ENCODE results near the gene TRPM8. TPM values are rescaled to one million over a fixed set of nuclear protein-coding genes. Genes with fewer than 3 reads are reported as not detected.
"Not testable (repeated sequence)": the region's sequence is repeated elsewhere in the genome, so short reads cannot be mapped to it uniquely, and the experiment has no call there.

TRPM8 gene
- total and polyA plus RNA-seq, 4 donors = 0.03 to 0.14 TPM; not detected in 2

DNA sequence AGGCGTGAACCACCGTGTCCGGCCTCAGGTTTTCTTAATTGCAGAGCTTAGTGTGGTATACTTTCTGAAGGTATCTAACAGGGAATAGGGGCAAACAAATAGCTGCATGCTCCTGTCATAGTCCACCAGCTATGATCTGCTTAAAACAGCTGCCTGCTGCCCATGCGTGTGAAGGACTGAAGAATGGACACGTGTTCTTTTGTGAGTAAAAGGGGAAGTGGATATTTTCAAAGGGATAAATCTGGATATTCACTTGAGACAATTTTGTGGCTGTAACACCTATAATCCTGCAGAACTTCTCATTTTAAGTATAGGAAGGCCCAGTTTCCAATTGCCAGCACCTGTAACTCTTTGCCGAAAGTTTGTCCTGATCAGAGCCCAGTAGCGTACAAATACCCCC, 44.7 kb downstream of the TRPM8 start:
- no peaks in the 10 kb centered on the region for H3K36me3 ChIP-seq (ENCODE audit: control insufficient read depth in 4 of 4, insufficient read depth in 4 of 4, low read length in 4 of 4)
- H3K4me1 ChIP-seq (ENCODE audit: control insufficient read depth in 5 of 5, insufficient read depth in 5 of 5, low read length in 5 of 5) = no peaks in the 10 kb centered on the region
- no peak for DNase-seq
- no peak for ATAC-seq (ENCODE audit: insufficient read depth, low FRiP score)
- WGBS, 2 donors = 92 to 93% methylated on average over 7 of the region's 7 CpGs
- TF ChIP-seq, protein P1, sequence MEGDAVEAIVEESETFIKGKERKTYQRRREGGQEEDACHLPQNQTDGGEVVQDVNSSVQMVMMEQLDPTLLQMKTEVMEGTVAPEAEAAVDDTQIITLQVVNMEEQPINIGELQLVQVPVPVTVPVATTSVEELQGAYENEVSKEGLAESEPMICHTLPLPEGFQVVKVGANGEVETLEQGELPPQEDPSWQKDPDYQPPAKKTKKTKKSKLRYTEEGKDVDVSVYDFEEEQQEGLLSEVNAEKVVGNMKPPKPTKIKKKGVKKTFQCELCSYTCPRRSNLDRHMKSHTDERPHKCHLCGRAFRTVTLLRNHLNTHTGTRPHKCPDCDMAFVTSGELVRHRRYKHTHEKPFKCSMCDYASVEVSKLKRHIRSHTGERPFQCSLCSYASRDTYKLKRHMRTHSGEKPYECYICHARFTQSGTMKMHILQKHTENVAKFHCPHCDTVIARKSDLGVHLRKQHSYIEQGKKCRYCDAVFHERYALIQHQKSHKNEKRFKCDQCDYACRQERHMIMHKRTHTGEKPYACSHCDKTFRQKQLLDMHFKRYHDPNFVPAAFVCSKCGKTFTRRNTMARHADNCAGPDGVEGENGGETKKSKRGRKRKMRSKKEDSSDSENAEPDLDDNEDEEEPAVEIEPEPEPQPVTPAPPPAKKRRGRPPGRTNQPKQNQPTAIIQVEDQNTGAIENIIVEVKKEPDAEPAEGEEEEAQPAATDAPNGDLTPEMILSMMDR (IDR thresholded peaks at IDR 0.05; ENCODE audit: control extremely low read depth, extremely low read depth) = no peak
- no peaks in the 10 kb centered on the region for H3K27me3 ChIP-seq (ENCODE audit: control insufficient read depth in 3 of 3, insufficient read depth in 3 of 3, low read length in 2 of 3)
- H3K9me3 ChIP-seq (ENCODE audit: control insufficient read depth in 4 of 4, insufficient read depth in 3 of 4, low read length in 3 of 4) = no peaks in the 10 kb centered on the region
- no peak overlapping the region for H3K4me3 ChIP-seq
- no peak overlapping the region for H3K27ac ChIP-seq (ENCODE audit: low read depth in 1 of 2, low read length in 1 of 2)
- no peak overlapping the region for H3K9ac ChIP-seq (ENCODE audit: insufficient read depth in 1 of 2, low read length in 2 of 2)

DNA sequence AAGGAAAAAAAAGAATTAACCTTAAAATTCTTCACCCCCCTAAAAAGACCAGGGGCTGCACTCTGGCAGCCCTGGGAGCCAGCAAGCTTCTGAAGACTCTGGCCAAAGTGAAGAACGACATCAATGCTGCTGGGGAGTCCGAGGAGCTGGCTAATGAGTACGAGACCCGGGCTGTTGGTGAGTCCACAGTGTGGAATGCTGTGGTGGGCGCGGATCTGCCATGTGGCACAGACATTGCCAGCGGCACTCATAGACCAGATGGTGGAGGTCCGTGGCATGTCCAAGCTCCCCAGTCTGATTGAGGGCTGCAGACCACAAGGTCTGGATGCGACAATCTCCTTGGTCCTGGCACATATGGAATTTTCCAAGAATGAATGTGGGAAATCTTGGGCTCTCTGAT, 47.4 kb downstream of the TRPM8 start:
- H3K36me3 ChIP-seq (ENCODE audit: control insufficient read depth in 4 of 4, insufficient read depth in 4 of 4, low read length in 4 of 4) = no peaks in the 10 kb centered on the region
- H3K27ac ChIP-seq (ENCODE audit: low read depth in 1 of 2, low read length in 1 of 2) = no peak overlapping the region
- no peak overlapping the region for H3K4me3 ChIP-seq
- 94 to 95% methylated on average over 9 of the region's 9 CpGs for WGBS, 2 donors
- TF ChIP-seq, protein P1 (IDR thresholded peaks at IDR 0.05; ENCODE audit: control extremely low read depth, extremely low read depth) = no peak
- DNase-seq (no peak), ATAC-seq (ENCODE audit: insufficient read depth, low FRiP score) (no peak)
- no peaks in the 10 kb centered on the region for H3K4me1 ChIP-seq (ENCODE audit: control insufficient read depth in 5 of 5, insufficient read depth in 5 of 5, low read length in 5 of 5)
- no peaks in the 10 kb centered on the region for H3K27me3 ChIP-seq (ENCODE audit: control insufficient read depth in 3 of 3, insufficient read depth in 3 of 3, low read length in 2 of 3)
- no peaks in the 10 kb centered on the region for H3K9me3 ChIP-seq (ENCODE audit: control insufficient read depth in 4 of 4, insufficient read depth in 3 of 4, low read length in 3 of 4)
- no peak overlapping the region for H3K9ac ChIP-seq (ENCODE audit: insufficient read depth in 1 of 2, low read length in 2 of 2)

DNA sequence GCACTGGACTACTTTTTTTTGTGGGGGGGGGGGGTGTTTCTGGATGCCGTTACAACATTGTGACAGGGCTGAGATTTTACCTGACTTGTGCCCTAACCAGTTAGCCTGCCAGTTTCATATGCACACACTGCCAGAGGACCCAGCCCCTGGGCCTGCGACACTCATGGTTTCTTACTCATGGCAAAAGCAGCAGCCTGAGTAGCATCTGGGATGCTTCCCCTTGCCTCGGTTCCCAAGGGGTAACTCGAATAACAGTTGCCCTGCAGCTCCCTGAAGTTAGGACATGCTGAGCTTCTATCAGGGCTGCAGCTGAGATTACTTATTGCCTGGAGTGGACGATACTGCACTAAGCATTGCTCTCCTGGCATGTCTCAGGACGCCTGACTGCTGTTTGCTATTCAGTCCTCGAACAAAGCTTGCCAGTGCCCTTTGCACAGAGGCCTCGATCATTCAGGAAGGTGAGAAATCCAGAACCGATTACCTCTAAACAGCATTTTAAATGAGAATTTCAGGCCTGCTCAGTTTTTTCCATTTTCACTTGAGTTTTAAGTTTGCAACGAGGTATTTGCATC, 47.9 kb downstream of the TRPM8 start:
- DNase-seq (no peak), ATAC-seq (ENCODE audit: insufficient read depth, low FRiP score) (no peak)
- no peaks in the 10 kb centered on the region for H3K36me3 ChIP-seq (ENCODE audit: control insufficient read depth in 4 of 4, insufficient read depth in 4 of 4, low read length in 4 of 4)
- no peak overlapping the region for H3K27ac ChIP-seq (ENCODE audit: low read depth in 1 of 2, low read length in 1 of 2)
- no peak overlapping the region for H3K9ac ChIP-seq (ENCODE audit: insufficient read depth in 1 of 2, low read length in 2 of 2)
- H3K4me3 ChIP-seq = no peak overlapping the region
- H3K27me3 ChIP-seq (ENCODE audit: control insufficient read depth in 3 of 3, insufficient read depth in 3 of 3, low read length in 2 of 3) = no peaks in the 10 kb centered on the region
- no peaks in the 10 kb centered on the region for H3K9me3 ChIP-seq (ENCODE audit: control insufficient read depth in 4 of 4, insufficient read depth in 3 of 4, low read length in 3 of 4)
- WGBS, 2 donors = 75 to 86% methylated on average over 10 of the region's 10 CpGs
- TF ChIP-seq, protein P1 (IDR thresholded peaks at IDR 0.05; ENCODE audit: control extremely low read depth, extremely low read depth) = no peak
- no peaks in the 10 kb centered on the region for H3K4me1 ChIP-seq (ENCODE audit: control insufficient read depth in 5 of 5, insufficient read depth in 5 of 5, low read length in 5 of 5)

- not testable (repeated sequence) for ATAC-seq (ENCODE audit: insufficient read depth, low FRiP score); H3K9me3 ChIP-seq (ENCODE audit: control insufficient read depth in 4 of 4, insufficient read depth in 3 of 4, low read length in 3 of 4); H3K27me3 ChIP-seq (ENCODE audit: control insufficient read depth in 3 of 3, insufficient read depth in 3 of 3, low read length in 2 of 3); H3K36me3 ChIP-seq (ENCODE audit: control insufficient read depth in 4 of 4, insufficient read depth in 4 of 4, low read length in 4 of 4); H3K27ac ChIP-seq (ENCODE audit: low read depth in 1 of 2, low read length in 1 of 2); H3K4me3 ChIP-seq; DNase-seq; H3K9ac ChIP-seq (ENCODE audit: insufficient read depth in 1 of 2, low read length in 2 of 2); H3K4me1 ChIP-seq (ENCODE audit: control insufficient read depth in 5 of 5, insufficient read depth in 5 of 5, low read length in 5 of 5)
- WGBS, 2 donors = 85% methylated on average over 7 of the region's 7 CpGs
Observed at GRCh38 chr2:233965646-233966045, 48.5 kb downstream of the TRPM8 start.

All from lung (tissue), 12 donors.